Measurements from ENCODE around the gene SLC16A13.
A peak's percentile ranks its signal among the peaks of the same experiment; 100 is the strongest.

The SLC16A13 gene

DNA sequence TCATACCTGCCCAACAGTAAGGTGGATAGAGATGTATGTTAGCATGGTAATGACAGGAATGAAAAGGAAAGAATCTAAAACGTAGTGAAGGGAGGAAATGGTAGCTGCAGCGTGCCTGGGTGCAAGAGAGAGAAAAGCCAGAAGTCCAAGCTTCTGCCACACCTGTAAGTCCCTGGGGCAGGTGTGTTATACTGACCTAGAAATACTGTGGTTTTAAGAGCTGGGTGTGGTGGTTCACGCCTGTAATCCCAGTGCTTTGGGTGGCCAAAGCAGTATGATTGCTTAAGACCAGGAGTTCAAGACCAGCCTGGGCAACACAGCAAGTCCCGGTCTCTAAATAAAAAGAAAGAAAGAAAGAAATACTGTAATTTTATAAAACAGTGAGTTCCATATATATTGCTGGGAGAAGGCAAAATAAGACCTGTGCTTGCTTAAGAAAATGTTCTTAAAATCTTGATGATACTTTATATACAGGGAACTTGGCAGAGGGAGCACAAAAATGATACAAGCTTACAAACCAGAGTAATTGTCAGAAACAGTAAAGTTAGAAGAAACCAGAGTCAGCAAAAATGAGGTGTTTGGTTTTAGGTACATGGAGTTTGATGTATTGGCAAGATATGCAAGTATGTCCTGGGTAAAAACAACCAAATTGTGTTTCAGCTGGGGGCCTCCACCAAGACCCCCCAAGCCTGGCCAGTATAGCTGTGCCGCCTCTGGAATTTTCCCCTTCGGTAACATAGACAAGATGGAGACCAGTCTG is 33.3 kb upstream of the SLC16A13 start:
- in situ Hi-C loops (cut with MboI; ENCODE audit: low sequenced_read_pairs, unreplicated experiment) = loop anchor here (5.0 to 25.0 kb wide), 2 partner anchors 90 to 340 kb away; partner anchors contain the start of genes C17orf100 and MED31
- TF ChIP-seq, protein P1, sequence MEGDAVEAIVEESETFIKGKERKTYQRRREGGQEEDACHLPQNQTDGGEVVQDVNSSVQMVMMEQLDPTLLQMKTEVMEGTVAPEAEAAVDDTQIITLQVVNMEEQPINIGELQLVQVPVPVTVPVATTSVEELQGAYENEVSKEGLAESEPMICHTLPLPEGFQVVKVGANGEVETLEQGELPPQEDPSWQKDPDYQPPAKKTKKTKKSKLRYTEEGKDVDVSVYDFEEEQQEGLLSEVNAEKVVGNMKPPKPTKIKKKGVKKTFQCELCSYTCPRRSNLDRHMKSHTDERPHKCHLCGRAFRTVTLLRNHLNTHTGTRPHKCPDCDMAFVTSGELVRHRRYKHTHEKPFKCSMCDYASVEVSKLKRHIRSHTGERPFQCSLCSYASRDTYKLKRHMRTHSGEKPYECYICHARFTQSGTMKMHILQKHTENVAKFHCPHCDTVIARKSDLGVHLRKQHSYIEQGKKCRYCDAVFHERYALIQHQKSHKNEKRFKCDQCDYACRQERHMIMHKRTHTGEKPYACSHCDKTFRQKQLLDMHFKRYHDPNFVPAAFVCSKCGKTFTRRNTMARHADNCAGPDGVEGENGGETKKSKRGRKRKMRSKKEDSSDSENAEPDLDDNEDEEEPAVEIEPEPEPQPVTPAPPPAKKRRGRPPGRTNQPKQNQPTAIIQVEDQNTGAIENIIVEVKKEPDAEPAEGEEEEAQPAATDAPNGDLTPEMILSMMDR (IDR thresholded peaks at IDR 0.05; ENCODE audit: borderline replicate concordance, control extremely low read depth, extremely low read depth, insufficient read depth, missing control alignments) = no peak
- no peak for DNase-seq (ENCODE audit: low spot score)

DNA sequence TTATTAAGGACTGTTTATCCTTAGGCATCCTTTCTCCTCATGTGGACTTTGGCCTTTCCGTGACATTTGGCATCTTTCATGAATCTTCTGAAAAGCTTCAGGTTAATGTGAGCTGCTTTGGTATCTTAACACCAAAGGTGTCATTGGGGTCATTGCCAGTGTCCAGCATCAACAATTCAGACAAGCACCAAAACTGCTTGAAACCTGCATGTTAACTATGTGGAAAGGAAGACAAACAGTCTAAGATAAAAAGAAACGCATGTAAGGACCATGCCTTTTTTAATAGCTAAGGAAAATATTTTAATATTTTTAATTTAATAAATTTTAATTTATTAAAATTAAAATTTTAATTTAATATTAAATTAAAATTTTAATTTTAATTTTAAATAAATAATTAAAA is 32.1 kb upstream of the SLC16A13 start:
- in situ Hi-C loops (cut with MboI; ENCODE audit: low sequenced_read_pairs, unreplicated experiment) = loop anchor here (5.0 to 25.0 kb wide), 2 partner anchors 91 to 341 kb away; partner anchors contain the start of genes C17orf100 and MED31
- TF ChIP-seq, protein P1 (IDR thresholded peaks at IDR 0.05; ENCODE audit: borderline replicate concordance, control extremely low read depth, extremely low read depth, insufficient read depth, missing control alignments) = no peak

DNA sequence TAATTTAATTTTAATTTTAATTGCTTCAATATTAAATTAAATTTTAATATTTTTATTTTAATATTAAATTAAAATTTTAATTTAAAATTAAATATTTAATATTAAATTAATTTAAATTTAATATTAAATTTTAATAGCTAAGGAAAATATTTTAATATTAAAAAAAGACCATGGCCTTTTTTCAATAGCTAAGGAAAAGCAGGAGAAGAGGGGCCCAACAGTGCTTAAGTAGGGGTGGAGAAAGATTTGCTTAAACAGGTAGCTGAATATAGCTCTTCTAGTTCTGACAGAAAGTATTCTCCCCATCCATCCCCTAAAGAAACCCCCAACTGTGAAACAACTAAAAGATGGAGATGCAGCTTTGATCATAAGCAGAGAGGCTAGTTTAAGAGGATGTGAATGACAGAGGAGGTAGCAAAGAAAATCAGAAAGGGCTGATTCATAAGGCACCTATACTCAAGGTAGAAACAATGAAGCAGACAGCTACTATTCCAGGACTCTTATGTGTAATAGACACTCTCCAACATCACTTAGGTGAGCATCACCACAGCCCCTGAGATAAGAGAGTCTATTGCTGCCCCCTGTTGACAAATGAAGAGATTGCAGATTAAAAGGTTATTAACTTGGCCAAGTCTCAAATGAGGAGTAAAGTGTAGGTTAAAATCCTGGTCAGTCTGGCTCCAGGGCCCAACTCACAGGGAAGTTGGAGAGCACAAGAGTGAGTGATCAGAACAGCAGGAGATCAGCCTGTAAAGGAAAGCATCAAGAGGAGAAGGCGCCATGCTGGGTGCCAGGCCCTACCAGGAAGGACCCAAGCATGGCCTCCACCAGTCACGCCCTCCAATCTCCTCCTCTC is 31.2 kb upstream of the SLC16A13 start:
- in situ Hi-C loops (cut with MboI; ENCODE audit: low sequenced_read_pairs, unreplicated experiment) = loop anchor here (5.0 to 25.0 kb wide), 2 partner anchors 92 to 342 kb away; partner anchors contain the start of genes C17orf100 and MED31
- peak; percentile 76 for DNase-seq (ENCODE audit: low spot score)
- TF ChIP-seq, protein P1 (IDR thresholded peaks at IDR 0.05; ENCODE audit: borderline replicate concordance, control extremely low read depth, extremely low read depth, insufficient read depth, missing control alignments) = peak; percentile 57

More for the DNA sequence above, 32.1 kb upstream of the SLC16A13 start:
- no peak for DNase-seq (ENCODE audit: low spot score)

DNA sequence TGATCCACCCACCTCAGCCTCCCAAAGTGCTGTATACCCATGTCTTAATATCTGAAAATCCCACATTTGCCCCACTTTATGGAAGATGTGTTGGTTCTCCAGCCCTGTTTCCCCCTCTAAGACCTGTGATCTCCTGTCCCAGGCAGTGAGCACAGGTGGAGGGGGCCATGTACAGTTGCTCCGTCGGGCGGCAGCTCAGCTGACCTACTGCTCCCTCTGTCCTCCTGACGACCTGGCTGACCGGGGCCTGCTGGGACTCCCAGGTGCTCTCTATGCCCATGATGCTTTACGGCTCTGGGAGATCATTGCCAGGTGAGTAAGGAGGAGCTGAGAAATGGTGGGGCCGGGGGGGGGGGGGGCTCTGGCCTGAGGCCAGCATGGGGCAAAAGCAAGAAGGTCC is 30.1 kb upstream of the SLC16A13 start:
- no peak for DNase-seq (ENCODE audit: low spot score)
- in situ Hi-C loops (cut with MboI; ENCODE audit: low sequenced_read_pairs, unreplicated experiment) = loop anchor here (25.0 kb wide), 1 partner anchor 343 kb away; the partner anchor contains the start of genes C17orf100 and MED31
- TF ChIP-seq, protein P1 (IDR thresholded peaks at IDR 0.05; ENCODE audit: borderline replicate concordance, control extremely low read depth, extremely low read depth, insufficient read depth, missing control alignments) = no peak

DNA sequence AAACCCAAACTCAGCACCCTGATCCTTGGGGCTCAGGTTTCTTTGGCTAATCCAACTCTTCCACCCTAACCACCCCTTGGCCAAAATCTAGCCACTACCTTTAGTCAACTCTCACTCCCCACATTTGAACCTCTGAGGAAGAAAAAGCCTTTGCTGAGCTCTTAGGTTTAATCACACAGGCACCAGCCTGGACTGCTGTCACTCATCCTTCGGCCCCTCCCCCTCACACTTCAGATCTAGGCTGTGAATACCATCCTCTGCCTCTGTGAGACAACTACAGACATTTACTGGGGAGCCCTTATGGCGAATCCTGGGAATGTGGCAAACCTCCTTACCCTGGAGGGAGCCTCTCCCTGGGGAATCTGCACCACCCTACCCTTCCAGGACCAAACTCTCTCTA is 28.7 kb upstream of the SLC16A13 start:
- in situ Hi-C loops (cut with MboI; ENCODE audit: low sequenced_read_pairs, unreplicated experiment) = loop anchor here (25.0 kb wide), 1 partner anchor 345 kb away; the partner anchor contains the start of genes C17orf100 and MED31
- no peak for DNase-seq (ENCODE audit: low spot score)
- TF ChIP-seq, protein P1 (IDR thresholded peaks at IDR 0.05; ENCODE audit: borderline replicate concordance, control extremely low read depth, extremely low read depth, insufficient read depth, missing control alignments) = no peak

DNA sequence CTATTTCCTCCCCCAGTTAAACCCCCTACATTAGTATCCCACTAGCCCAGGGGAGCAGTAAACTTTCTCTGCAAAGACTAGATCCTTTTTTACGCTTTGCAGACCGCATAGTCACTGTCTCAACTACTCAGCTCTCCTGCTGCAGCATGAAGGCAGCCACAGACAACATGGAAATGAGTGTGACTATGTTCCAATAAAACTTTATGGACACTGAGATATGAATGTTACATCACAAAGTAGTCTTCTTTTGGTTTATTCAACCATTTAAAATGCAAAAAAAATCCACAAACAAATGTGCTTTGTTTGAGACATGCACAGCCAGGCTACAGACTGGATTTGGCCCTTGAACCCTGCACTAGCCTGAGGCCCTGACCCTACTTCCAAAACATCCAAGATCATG is 25.3 kb upstream of the SLC16A13 start:
- TF ChIP-seq, protein P1 (IDR thresholded peaks at IDR 0.05; ENCODE audit: borderline replicate concordance, control extremely low read depth, extremely low read depth, insufficient read depth, missing control alignments) = no peak
- in situ Hi-C loops (cut with MboI; ENCODE audit: low sequenced_read_pairs, unreplicated experiment) = loop anchor here (25.0 kb wide), 1 partner anchor 348 kb away; the partner anchor contains the start of genes C17orf100 and MED31
- no peak for DNase-seq (ENCODE audit: low spot score)

All from GM13976 (cell line).